ENCODE results near the gene BRD2. TPM values are rescaled to one million over a fixed set of nuclear protein-coding genes. Genes with fewer than 3 reads are reported as not detected.

BRD2 gene
- total and polyA plus RNA-seq, 9 of the 15 experiments (the other 6 are each of a cell fraction or from before 2014, with no cell fraction given): 19.0 to 252 (median 181) TPM

- TF ChIP-seq ETV5 (CRISPR knock-in tag; IDR thresholded peaks at IDR 0.05; ENCODE audit: low read depth) (0 out of 2 replicates have a peak, but pooled peaks have one; percentile 2), SP2 (IDR thresholded peaks at IDR 0.05; ENCODE audit: extremely low read depth, low read depth, low read length, poor library complexity, severe bottlenecking) (no peak), CBX8 (IDR thresholded peaks at IDR 0.05; ENCODE audit: borderline replicate concordance, extremely low read depth, low read depth, low read length, poor library complexity, severe bottlenecking) (no peak), GTF2B (IDR thresholded peaks at IDR 0.05; ENCODE audit: extremely low read depth, insufficient read length) (no peak), FOXA1 (IDR thresholded peaks at IDR 0.05; ENCODE audit: borderline replicate concordance) (no peak), ERF (CRISPR knock-in tag; IDR thresholded peaks at IDR 0.05) (no peak), POLR2G (IDR thresholded peaks at IDR 0.05; ENCODE audit: low read depth, low read length) (no peak), EGR1 (conservative IDR thresholded peaks at IDR 0.05) (peak; percentile 23; the same call in 1 of the 2 replicates), ZNF644 (tag; IDR thresholded peaks at IDR 0.05; ENCODE audit: low read depth) (no peak), SAFB2 (IDR thresholded peaks at IDR 0.05; ENCODE audit: borderline replicate concordance, low read depth, low read length, severe bottlenecking) (no peak), TARDBP (IDR thresholded peaks at IDR 0.05) (no peak), HDAC6 (IDR thresholded peaks at IDR 0.05; ENCODE audit: low read depth, low read length) (no peak), SAFB (IDR thresholded peaks at IDR 0.05; ENCODE audit: borderline replicate concordance, low read depth, low read length) (no peak), ZNF436 (CRISPR knock-in tag; IDR thresholded peaks at IDR 0.05) (no peak), RB1 (IDR thresholded peaks at IDR 0.05; ENCODE audit: low read depth) (no peak), KHSRP (IDR thresholded peaks at IDR 0.05) (no peak)
- TF ChIP-seq, protein P1, sequence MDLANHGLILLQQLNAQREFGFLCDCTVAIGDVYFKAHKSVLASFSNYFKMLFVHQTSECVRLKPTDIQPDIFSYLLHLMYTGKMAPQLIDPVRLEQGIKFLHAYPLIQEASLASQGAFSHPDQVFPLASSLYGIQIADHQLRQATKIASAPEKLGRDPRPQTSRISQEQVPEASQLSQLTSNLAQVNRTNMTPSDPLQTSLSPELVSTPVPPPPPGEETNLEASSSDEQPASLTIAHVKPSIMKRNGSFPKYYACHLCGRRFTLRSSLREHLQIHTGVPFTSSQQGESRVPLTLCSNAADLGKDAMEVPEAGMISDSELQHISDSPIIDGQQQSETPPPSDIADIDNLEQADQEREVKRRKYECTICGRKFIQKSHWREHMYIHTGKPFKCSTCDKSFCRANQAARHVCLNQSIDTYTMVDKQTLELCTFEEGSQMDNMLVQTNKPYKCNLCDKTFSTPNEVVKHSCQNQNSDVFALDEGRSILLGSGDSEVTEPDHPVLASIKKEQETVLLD (IDR thresholded peaks at IDR 0.05): no peak
Observed at GRCh38 chr6:32973144-32974015, 5.0 kb downstream of the BRD2 start (continued).

Measured in K562 (cell line).